SK-N-SH treated with all-trans-retinoic acid at 6 μM for 48 hours (cell line): ENCODE results near the gene FNDC1.

Experiments used
- ARNTL ChIP-seq: fragments of 450-650 bp; formaldehyde crosslinking; IDR thresholded peaks from 2 replicates; pipeline ENCODE4 v1.5.0; 2020; ENCODE audit warnings: low read depth, mild to moderate bottlenecking, moderate library complexity, borderline replicate concordance
- BACH2 ChIP-seq: fragments of 250-450 bp; sonication (Bioruptor Pico); IDR thresholded peaks from 2 replicates; pipeline ENCODE4 v1.9.0; 2021; ENCODE audit warnings: mild to moderate bottlenecking, borderline replicate concordance
- ISL1 ChIP-seq: fragments of 250-450 bp; sonication (Bioruptor Pico); IDR thresholded peaks from 2 replicates; pipeline ENCODE4 v2.1.2; 2022; ENCODE audit warnings: mild to moderate bottlenecking, moderate library complexity
- OSR1 ChIP-seq: fragments of 250-450 bp; sonication (Bioruptor Pico); IDR thresholded peaks from 2 replicates; pipeline ENCODE4 v1.8.0; 2022; ENCODE audit warnings: moderate library complexity, mild to moderate bottlenecking, inconsistent platforms
- PATZ1 ChIP-seq: fragments of 250-450 bp; sonication (Bioruptor Pico); IDR thresholded peaks from 2 replicates; pipeline ENCODE4 v1.8.0; 2020; ENCODE audit warnings: mild to moderate bottlenecking, moderate library complexity, borderline replicate concordance
- RARB ChIP-seq: fragments of 250-450 bp; sonication (Bioruptor Pico); IDR thresholded peaks from 2 replicates; pipeline ENCODE4 v1.8.0; 2021; ENCODE audit warnings: mild to moderate bottlenecking, moderate library complexity
- ZFP3 ChIP-seq: fragments of 250-450 bp; sonication (Bioruptor Pico); IDR thresholded peaks from 2 replicates; pipeline ENCODE4 v1.5.0; 2020; ENCODE audit warnings: mild to moderate bottlenecking, moderate library complexity
- ZFP30 ChIP-seq: fragments of 450-650 bp; formaldehyde crosslinking; IDR thresholded peaks from 2 replicates; pipeline ENCODE4 v1.5.0; 2022; ENCODE audit warnings: mild to moderate bottlenecking, moderate library complexity
- ZNF565 ChIP-seq: fragments of 450-650 bp; formaldehyde crosslinking; conservative IDR thresholded peaks from 2 replicates; pipeline ENCODE4 v1.5.0; 2020; ENCODE audit warnings: low read depth, mild to moderate bottlenecking, moderate library complexity
- TF ChIP-seq, protein P1 (sequence below): fragments of 250-450 bp; sonication (Bioruptor Pico); IDR thresholded peaks from 2 replicates; pipeline ENCODE4 v1.5.1; 2020; ENCODE audit warnings: low read depth, mild to moderate bottlenecking, moderate library complexity
- TF ChIP-seq, protein P2 (sequence below): fragments of 250-450 bp; sonication (Bioruptor Pico); IDR thresholded peaks from 2 replicates; pipeline ENCODE4 v1.5.1; 2021; ENCODE audit warnings: mild to moderate bottlenecking, moderate library complexity

- TF ChIP-seq PATZ1 (CRISPR knock-in tag) (no peak), RARB (CRISPR knock-in tag) (no peak), ARNTL (CRISPR knock-in tag) (no peak), BACH2 (no peak), ZFP30 (CRISPR knock-in tag) (no peak), OSR1 (CRISPR knock-in tag) (no peak), ZNF565 (CRISPR knock-in tag) (no peak), ZFP3 (CRISPR knock-in tag) (no peak), ISL1 (CRISPR knock-in tag) (no peak)
- TF ChIP-seq, protein P1, sequence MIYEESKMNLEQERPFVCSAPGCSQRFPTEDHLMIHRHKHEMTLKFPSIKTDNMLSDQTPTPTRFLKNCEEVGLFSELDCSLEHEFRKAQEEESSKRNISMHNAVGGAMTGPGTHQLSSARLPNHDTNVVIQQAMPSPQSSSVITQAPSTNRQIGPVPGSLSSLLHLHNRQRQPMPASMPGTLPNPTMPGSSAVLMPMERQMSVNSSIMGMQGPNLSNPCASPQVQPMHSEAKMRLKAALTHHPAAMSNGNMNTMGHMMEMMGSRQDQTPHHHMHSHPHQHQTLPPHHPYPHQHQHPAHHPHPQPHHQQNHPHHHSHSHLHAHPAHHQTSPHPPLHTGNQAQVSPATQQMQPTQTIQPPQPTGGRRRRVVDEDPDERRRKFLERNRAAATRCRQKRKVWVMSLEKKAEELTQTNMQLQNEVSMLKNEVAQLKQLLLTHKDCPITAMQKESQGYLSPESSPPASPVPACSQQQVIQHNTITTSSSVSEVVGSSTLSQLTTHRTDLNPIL (CRISPR knock-in tag): no peak
- TF ChIP-seq, protein P2, sequence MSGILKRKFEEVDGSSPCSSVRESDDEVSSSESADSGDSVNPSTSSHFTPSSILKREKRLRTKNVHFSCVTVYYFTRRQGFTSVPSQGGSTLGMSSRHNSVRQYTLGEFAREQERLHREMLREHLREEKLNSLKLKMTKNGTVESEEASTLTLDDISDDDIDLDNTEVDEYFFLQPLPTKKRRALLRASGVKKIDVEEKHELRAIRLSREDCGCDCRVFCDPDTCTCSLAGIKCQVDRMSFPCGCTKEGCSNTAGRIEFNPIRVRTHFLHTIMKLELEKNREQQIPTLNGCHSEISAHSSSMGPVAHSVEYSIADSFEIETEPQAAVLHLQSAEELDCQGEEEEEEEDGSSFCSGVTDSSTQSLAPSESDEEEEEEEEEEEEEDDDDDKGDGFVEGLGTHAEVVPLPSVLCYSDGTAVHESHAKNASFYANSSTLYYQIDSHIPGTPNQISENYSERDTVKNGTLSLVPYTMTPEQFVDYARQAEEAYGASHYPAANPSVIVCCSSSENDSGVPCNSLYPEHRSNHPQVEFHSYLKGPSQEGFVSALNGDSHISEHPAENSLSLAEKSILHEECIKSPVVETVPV (CRISPR knock-in tag): no peak
These were observed 138.1 kb downstream of the FNDC1 start for GRCh38 chr6:159307246-159307790.
